HEK293 (cell line): ENCODE measurements around the gene TSSK3.

Experiments
- CTCF ChIA-PET: fragments of 350-600 bp; formaldehyde crosslinking; extraction: SDS; loops from one replicate; lab custom pipeline; 2021; ENCODE audit warnings: antibody characterized with exemption; lab: Yijun Ruan, JAX
- POLR2A ChIA-PET: fragments of 300-600 bp; formaldehyde crosslinking; extraction: SDS; loops from one replicate; lab custom pipeline; 2020; ENCODE audit warnings: antibody characterized with exemption, inconsistent platforms; lab: Yijun Ruan, JAX
- H3K27ac ChIP-seq: fragments of 200-500 bp; sonication (Bioruptor generic); 2 replicates; pipeline ENCODE4 v1.5.1; 2014; ENCODE audit warnings: low read depth, low read length, control low read depth, inconsistent platforms; ENCODE audit errors: extremely low read depth
- H3K36me3 ChIP-seq, 2 experiments: fragments of 200-500 bp in 1 of 2; sonication (Bioruptor generic) in 1 of 2; 1 replicate in 1 of 2; 2 replicates in 1 of 2; pipeline ENCODE4 v1.5.1; 2014 to 2017; ENCODE audit warnings: inconsistent platforms in 2 of 2, low read length in 2 of 2; ENCODE audit not compliant: control insufficient read depth in 2 of 2, insufficient read depth in 1 of 2
- H3K4me1 ChIP-seq: fragments of 200-500 bp; sonication (Bioruptor generic); 2 replicates; pipeline ENCODE4 v1.5.1; 2014; ENCODE audit warnings: mild to moderate bottlenecking, low read length, inconsistent platforms; ENCODE audit not compliant: control insufficient read depth, insufficient read depth
- H3K4me3 ChIP-seq: 2 replicates; pipeline ENCODE4 v1.5.1; 2011; ENCODE audit warnings: low read depth, mild to moderate bottlenecking, control low read depth, low read length, moderate library complexity
- H3K9me3 ChIP-seq: fragments of 200-500 bp; sonication (Bioruptor generic); 2 replicates; pipeline ENCODE4 v1.5.1; 2014; ENCODE audit warnings: low read depth, low read length, inconsistent platforms; ENCODE audit not compliant: control insufficient read depth, insufficient read depth
- GLI4 ChIP-seq: fragments of 450-650 bp; formaldehyde crosslinking; IDR thresholded peaks from 2 replicates; pipeline ENCODE4 v1.5.1; 2016; ENCODE audit warnings: missing biosample characterization, missing genetic modification characterization
- GLIS2 ChIP-seq: fragments of 450-650 bp; formaldehyde crosslinking; IDR thresholded peaks from 2 replicates; pipeline ENCODE4 v1.5.1; 2016; ENCODE audit warnings: missing biosample characterization, missing genetic modification characterization
- SCRT1 ChIP-seq: fragments of 450-650 bp; formaldehyde crosslinking; IDR thresholded peaks from 2 replicates; pipeline ENCODE4 v1.5.1; 2016; ENCODE audit warnings: missing biosample characterization, missing genetic modification characterization, borderline replicate concordance
- SCRT2 ChIP-seq: fragments of 450-650 bp; formaldehyde crosslinking; IDR thresholded peaks from 2 replicates; pipeline ENCODE4 v1.5.1; 2016; ENCODE audit warnings: missing biosample characterization, missing genetic modification characterization
- ZBTB17 ChIP-seq: fragments of 450-650 bp; formaldehyde crosslinking; IDR thresholded peaks from 2 replicates; pipeline ENCODE4 v1.5.1; 2016; ENCODE audit warnings: missing biosample characterization, missing genetic modification characterization
- ZFP37 ChIP-seq: fragments of 450-650 bp; formaldehyde crosslinking; IDR thresholded peaks from 2 replicates; pipeline ENCODE4 v1.5.1; 2016; ENCODE audit warnings: missing biosample characterization, missing genetic modification characterization
- ZNF223 ChIP-seq: fragments of 450-650 bp; formaldehyde crosslinking; IDR thresholded peaks from 2 replicates; pipeline ENCODE4 v1.5.1; 2016; ENCODE audit warnings: missing biosample characterization, missing genetic modification characterization
- ZNF501 ChIP-seq: fragments of 450-650 bp; formaldehyde crosslinking; IDR thresholded peaks from 2 replicates; pipeline ENCODE4 v1.5.1; 2016; ENCODE audit warnings: missing biosample characterization, missing genetic modification characterization
- ZNF544 ChIP-seq: fragments of 450-650 bp; formaldehyde crosslinking; IDR thresholded peaks from 2 replicates; pipeline ENCODE4 v1.5.0; 2017; ENCODE audit warnings: missing biosample characterization, missing genetic modification characterization
- ZNF548 ChIP-seq: fragments of 450-650 bp; formaldehyde crosslinking; IDR thresholded peaks from 2 replicates; pipeline ENCODE4 v1.5.1; 2016; ENCODE audit warnings: missing biosample characterization, missing genetic modification characterization
- ZNF600 ChIP-seq: fragments of 450-650 bp; formaldehyde crosslinking; IDR thresholded peaks from 2 replicates; pipeline ENCODE4 v1.5.1; 2016; ENCODE audit warnings: missing biosample characterization, missing genetic modification characterization
- ZNF843 ChIP-seq: fragments of 450-650 bp; formaldehyde crosslinking; IDR thresholded peaks from 2 replicates; pipeline ENCODE4 v1.5.1; 2016; ENCODE audit warnings: missing biosample characterization, missing genetic modification characterization
- TF ChIP-seq, protein P1 (sequence below): fragments of 450-650 bp; formaldehyde crosslinking; IDR thresholded peaks from 2 replicates; pipeline ENCODE4 v1.5.0; 2017; ENCODE audit warnings: missing biosample characterization, missing genetic modification characterization, borderline replicate concordance
- TF ChIP-seq, protein P2 (sequence below): fragments of 450-650 bp; formaldehyde crosslinking; IDR thresholded peaks from 2 replicates; pipeline ENCODE4 v1.5.1; 2016; ENCODE audit warnings: missing biosample characterization, missing genetic modification characterization

The TSSK3 gene

DNA sequence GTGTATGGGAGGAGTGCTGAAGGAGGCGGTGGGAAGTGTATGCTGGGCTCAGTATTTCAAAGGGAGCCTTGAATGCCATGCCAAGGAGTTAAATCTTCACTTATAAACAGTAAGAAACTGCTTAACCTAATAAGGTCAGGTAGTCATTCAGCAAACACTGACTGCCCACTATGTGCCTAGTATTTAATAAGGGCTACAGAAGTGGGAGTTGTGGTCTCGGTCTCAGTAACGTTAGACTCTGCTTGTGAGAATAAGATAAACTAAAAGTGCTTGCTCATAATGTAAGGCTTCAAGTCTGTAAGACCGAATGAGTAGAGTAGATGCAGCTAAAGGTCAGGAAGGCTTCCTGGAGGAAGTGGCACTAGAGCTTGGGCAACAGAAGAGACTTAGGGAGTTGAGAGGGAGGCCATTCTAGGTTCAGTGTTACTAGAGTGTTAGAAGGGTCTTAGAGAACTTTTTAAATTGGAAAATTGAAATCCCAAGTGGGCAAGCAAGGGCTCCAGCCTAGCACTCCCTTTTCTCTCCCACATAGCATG, 32.3 kb upstream of the TSSK3 start:
- Histone ChIP-seq H3K36me3 (peaks cover 17 to 98% of the 10 kb centered on the region in 2 experiments), H3K4me1 (no peaks in the 10 kb centered on the region), H3K4me3 (no peak overlapping the region), H3K27ac (no peak overlapping the region), H3K9me3 (no peaks in the 10 kb centered on the region)
- POLR2A ChIA-PET = interaction anchor here (0.6 kb wide), 1 partner anchor 93 kb away, joined by 3 read pairs; no protein-coding TSS in a partner anchor
- CTCF ChIA-PET = interaction anchor here (0.7 to 1.5 kb wide), 3 partner anchors 82 to 114 kb away, joined by 3 to 4 read pairs (median 3); partner anchors contain the start of gene FAM167B
- TF ChIP-seq GLI4 (tag by site-specific recombination) (0 out of 2 replicates have a peak, but pooled peaks have one; percentile 40), GLIS2 (tag by site-specific recombination) (no peak)

DNA sequence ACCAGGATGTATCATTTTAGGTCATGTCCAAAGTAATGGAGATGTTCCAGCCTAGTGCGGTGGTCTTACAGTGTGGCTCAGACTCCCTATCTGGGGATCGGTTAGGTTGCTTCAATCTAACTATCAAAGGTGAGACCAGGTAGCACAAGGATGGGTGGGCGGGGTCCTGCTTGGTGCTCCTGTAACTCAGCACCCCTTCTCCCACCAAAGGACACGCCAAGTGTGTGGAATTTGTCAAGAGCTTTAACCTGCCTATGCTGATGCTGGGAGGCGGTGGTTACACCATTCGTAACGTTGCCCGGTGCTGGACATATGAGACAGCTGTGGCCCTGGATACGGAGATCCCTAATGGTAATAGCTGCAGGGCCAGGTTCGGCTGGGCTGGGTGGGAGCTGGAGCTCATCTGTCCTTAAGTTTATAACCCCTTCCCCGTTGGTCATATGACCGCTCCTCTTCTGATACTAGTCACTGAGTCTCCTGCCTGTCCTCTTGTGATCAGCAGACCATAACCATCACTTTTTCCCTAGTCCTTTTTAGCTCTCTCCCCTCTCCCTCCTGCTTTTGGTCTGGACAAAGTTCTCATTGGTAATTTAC, 31.7 kb upstream of the TSSK3 start:
- Histone ChIP-seq H3K27ac (no peak overlapping the region), H3K36me3 (peaks cover 15 to 92% of the 10 kb centered on the region in 2 experiments), H3K4me1 (no peaks in the 10 kb centered on the region)
- POLR2A ChIA-PET = interaction anchor here (0.6 to 3.2 kb wide), 3 partner anchors 29 to 92 kb away, joined by 3 to 13 read pairs (median 5); partner anchors contain the start of gene HDAC1
- peak; percentile 61 for TF ChIP-seq ZNF600 (tag by site-specific recombination)
- TF ChIP-seq, protein P1, sequence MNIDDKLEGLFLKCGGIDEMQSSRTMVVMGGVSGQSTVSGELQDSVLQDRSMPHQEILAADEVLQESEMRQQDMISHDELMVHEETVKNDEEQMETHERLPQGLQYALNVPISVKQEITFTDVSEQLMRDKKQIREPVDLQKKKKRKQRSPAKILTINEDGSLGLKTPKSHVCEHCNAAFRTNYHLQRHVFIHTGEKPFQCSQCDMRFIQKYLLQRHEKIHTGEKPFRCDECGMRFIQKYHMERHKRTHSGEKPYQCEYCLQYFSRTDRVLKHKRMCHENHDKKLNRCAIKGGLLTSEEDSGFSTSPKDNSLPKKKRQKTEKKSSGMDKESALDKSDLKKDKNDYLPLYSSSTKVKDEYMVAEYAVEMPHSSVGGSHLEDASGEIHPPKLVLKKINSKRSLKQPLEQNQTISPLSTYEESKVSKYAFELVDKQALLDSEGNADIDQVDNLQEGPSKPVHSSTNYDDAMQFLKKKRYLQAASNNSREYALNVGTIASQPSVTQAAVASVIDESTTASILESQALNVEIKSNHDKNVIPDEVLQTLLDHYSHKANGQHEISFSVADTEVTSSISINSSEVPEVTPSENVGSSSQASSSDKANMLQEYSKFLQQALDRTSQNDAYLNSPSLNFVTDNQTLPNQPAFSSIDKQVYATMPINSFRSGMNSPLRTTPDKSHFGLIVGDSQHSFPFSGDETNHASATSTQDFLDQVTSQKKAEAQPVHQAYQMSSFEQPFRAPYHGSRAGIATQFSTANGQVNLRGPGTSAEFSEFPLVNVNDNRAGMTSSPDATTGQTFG (tag by site-specific recombination) = no peak
- no peak for TF ChIP-seq ZNF843
- TF ChIP-seq, all 188 proteins: peak for 1
- Histone ChIP-seq H3K9me3 (no peaks in the 10 kb centered on the region), H3K4me3 (no peak overlapping the region)
- CTCF ChIA-PET = interaction anchor here (0.6 to 1.5 kb wide), 4 partner anchors 16 to 190 kb away, joined by 4 to 6 read pairs (median 5); partner anchors contain the start of gene FAM167B

DNA sequence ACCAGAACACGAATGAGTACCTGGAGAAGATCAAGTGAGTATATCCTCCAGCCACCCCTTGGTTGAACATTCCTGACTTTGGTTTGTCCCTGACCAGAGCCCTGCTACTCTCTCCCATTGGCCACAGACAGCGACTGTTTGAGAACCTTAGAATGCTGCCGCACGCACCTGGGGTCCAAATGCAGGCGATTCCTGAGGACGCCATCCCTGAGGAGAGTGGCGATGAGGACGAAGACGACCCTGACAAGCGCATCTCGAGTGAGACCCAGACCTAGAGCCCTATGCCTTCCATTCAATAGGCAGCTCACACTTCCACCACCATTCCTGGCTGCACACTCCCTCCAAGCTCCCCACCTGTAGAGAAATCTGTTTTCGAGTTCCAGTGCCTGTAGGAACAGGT, 30.8 kb upstream of the TSSK3 start:
- Histone ChIP-seq H3K4me3 (no peak overlapping the region), H3K4me1 (no peaks in the 10 kb centered on the region)
- POLR2A ChIA-PET = interaction anchor here (1.0 to 3.2 kb wide), 5 partner anchors 10 to 63 kb away, joined by 3 to 14 read pairs (median 4); partner anchors contain the start of genes BSDC1 and HDAC1

More for the DNA sequence above, 30.8 kb upstream of the TSSK3 start:
- TF ChIP-seq ZNF548 (tag by site-specific recombination) (no peak), ZBTB17 (tag by site-specific recombination) (0 out of 2 replicates have a peak, but pooled peaks have one; percentile 9), ZNF223 (tag by site-specific recombination) (no peak), ZFP37 (tag by site-specific recombination) (no peak), SCRT2 (tag by site-specific recombination) (peak; percentile 73), ZNF501 (tag by site-specific recombination) (no peak), ZNF544 (tag by site-specific recombination) (no peak), SCRT1 (tag by site-specific recombination) (0 out of 2 replicates have a peak, but pooled peaks have one; percentile 35)
- TF ChIP-seq, protein P2, sequence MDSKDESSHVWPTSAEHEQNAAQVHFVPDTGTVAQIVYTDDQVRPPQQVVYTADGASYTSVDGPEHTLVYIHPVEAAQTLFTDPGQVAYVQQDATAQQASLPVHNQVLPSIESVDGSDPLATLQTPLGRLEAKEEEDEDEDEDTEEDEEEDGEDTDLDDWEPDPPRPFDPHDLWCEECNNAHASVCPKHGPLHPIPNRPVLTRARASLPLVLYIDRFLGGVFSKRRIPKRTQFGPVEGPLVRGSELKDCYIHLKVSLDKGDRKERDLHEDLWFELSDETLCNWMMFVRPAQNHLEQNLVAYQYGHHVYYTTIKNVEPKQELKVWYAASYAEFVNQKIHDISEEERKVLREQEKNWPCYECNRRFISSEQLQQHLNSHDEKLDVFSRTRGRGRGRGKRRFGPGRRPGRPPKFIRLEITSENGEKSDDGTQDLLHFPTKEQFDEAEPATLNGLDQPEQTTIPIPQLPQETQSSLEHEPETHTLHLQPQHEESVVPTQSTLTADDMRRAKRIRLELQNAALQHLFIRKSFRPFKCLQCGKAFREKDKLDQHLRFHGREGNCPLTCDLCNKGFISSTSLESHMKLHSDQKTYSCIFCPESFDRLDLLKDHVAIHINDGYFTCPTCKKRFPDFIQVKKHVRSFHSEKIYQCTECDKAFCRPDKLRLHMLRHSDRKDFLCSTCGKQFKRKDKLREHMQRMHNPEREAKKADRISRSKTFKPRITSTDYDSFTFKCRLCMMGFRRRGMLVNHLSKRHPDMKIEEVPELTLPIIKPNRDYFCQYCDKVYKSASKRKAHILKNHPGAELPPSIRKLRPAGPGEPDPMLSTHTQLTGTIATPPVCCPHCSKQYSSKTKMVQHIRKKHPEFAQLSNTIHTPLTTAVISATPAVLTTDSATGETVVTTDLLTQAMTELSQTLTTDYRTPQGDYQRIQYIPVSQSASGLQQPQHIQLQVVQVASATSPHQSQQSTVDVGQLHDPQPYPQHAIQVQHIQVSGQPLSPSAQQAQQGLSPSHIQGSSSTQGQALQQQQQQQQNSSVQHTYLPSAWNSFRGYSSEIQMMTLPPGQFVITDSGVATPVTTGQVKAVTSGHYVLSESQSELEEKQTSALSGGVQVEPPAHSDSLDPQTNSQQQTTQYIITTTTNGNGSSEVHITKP (tag by site-specific recombination) = 0 out of 2 replicates have a peak, but pooled peaks have one; percentile 32
- CTCF ChIA-PET = interaction anchor here (0.7 to 1.5 kb wide), 3 partner anchors 15 to 117 kb away, joined by 4 to 6 read pairs (median 4); partner anchors contain the start of gene FAM167B
- H3K9me3 ChIP-seq = no peaks in the 10 kb centered on the region
- H3K27ac ChIP-seq = no peak overlapping the region
- peaks cover 8 to 84% of the 10 kb centered on the region in 2 experiments; a peak in 2 of 3 replicates for H3K36me3 ChIP-seq
